ENCODE data around the gene AP1B1.
"Not testable (repeated sequence)": the region's sequence is repeated elsewhere in the genome, so short reads cannot be mapped to it uniquely, and the experiment has no call there.

AP1B1 gene

GRCh38 chr22:29380856-29381255 lies 7.5 kb downstream of the AP1B1 start:
- no peak overlapping the region for H3K4me3 ChIP-seq (ENCODE audit: low read length)
- no peak overlapping the region for H3K27ac ChIP-seq (ENCODE audit: low read length)
- TF ChIP-seq EZH2phosphoT487 (IDR thresholded peaks at IDR 0.05; ENCODE audit: low read depth) (no peak), CTCF (IDR thresholded peaks at IDR 0.05; ENCODE audit: low read depth, low read length) (no peak)
- H3K4me2 ChIP-seq (ENCODE audit: low read length): no peak overlapping the region
- peaks cover 78% of the 10 kb centered on the region for H4K20me1 ChIP-seq (ENCODE audit: insufficient read depth, low read length)
- no peak overlapping the region for H2AFZ ChIP-seq (ENCODE audit: low read depth, low read length)
- no peak overlapping the region for H3K9ac ChIP-seq (ENCODE audit: low read length)
- peaks cover 90% of the 10 kb centered on the region for H3K79me2 ChIP-seq (ENCODE audit: low read length)
- peaks cover 41% of the 10 kb centered on the region for H3K36me3 ChIP-seq (replicated peaks; ENCODE audit: low read depth, low read length)
- no peaks in the 10 kb centered on the region for H3K9me3 ChIP-seq (ENCODE audit: insufficient read depth, low read length)
- H3K27me3 ChIP-seq (ENCODE audit: low read depth, low read length): no peaks in the 10 kb centered on the region
- H3K4me1 ChIP-seq (ENCODE audit: low read length): peaks cover 19% of the 10 kb centered on the region

- Histone ChIP-seq H3K36me3 (replicated peaks; ENCODE audit: low read depth, low read length) (peaks cover 46% of the 10 kb centered on the region), H3K27ac (ENCODE audit: low read length) (no peak overlapping the region), H3K27me3 (ENCODE audit: low read depth, low read length) (no peaks in the 10 kb centered on the region), H3K4me1 (ENCODE audit: low read length) (peaks cover 13% of the 10 kb centered on the region), H3K9ac (ENCODE audit: low read length) (no peak overlapping the region), H2AFZ (ENCODE audit: low read depth, low read length) (no peak overlapping the region), H3K79me2 (ENCODE audit: low read length) (peaks cover 92% of the 10 kb centered on the region), H3K9me3 (ENCODE audit: insufficient read depth, low read length) (no peaks in the 10 kb centered on the region), H4K20me1 (ENCODE audit: insufficient read depth, low read length) (peaks cover 80% of the 10 kb centered on the region), H3K4me2 (ENCODE audit: low read length) (no peak overlapping the region), H3K4me3 (ENCODE audit: low read length) (no peak overlapping the region)
- TF ChIP-seq EZH2phosphoT487 (IDR thresholded peaks at IDR 0.05; ENCODE audit: low read depth) (no peak), CTCF (IDR thresholded peaks at IDR 0.05; ENCODE audit: low read depth, low read length) (no peak)
Measured at GRCh38 chr22:29380032-29380781, 8.2 kb downstream of the AP1B1 start.

- Histone ChIP-seq H3K27me3 (ENCODE audit: low read depth, low read length) (no peaks in the 10 kb centered on the region), H3K4me3 (ENCODE audit: low read length) (no peak overlapping the region), H3K36me3 (replicated peaks; ENCODE audit: low read depth, low read length) (peaks cover 47% of the 10 kb centered on the region), H2AFZ (ENCODE audit: low read depth, low read length) (no peak overlapping the region), H4K20me1 (ENCODE audit: insufficient read depth, low read length) (peaks cover 77% of the 10 kb centered on the region), H3K79me2 (ENCODE audit: low read length) (peaks cover 92% of the 10 kb centered on the region), H3K27ac (ENCODE audit: low read length) (no peak overlapping the region), H3K9ac (ENCODE audit: low read length) (no peak overlapping the region), H3K4me1 (ENCODE audit: low read length) (peaks cover 6% of the 10 kb centered on the region; the same call in 1 of the 2 replicates), H3K4me2 (ENCODE audit: low read length) (no peak overlapping the region), H3K9me3 (ENCODE audit: insufficient read depth, low read length) (no peaks in the 10 kb centered on the region)
- no peak for TF ChIP-seq EZH2phosphoT487 (IDR thresholded peaks at IDR 0.05; ENCODE audit: low read depth)
- TF ChIP-seq CTCF (IDR thresholded peaks at IDR 0.05; ENCODE audit: low read depth, low read length): no peak
Measured at GRCh38 chr22:29379258-29379657, 9.1 kb downstream of the AP1B1 start.

GRCh38 chr22:29377979-29378378 lies 10.4 kb downstream of the AP1B1 start:
- H3K27ac ChIP-seq (ENCODE audit: low read length): no peak overlapping the region
- no peaks in the 10 kb centered on the region for H3K9me3 ChIP-seq (ENCODE audit: insufficient read depth, low read length)
- no peak overlapping the region for H3K4me2 ChIP-seq (ENCODE audit: low read length)
- H3K9ac ChIP-seq (ENCODE audit: low read length): no peak overlapping the region
- peaks cover 69% of the 10 kb centered on the region for H4K20me1 ChIP-seq (ENCODE audit: insufficient read depth, low read length)
- TF ChIP-seq EZH2phosphoT487 (IDR thresholded peaks at IDR 0.05; ENCODE audit: low read depth) (no peak), CTCF (IDR thresholded peaks at IDR 0.05; ENCODE audit: low read depth, low read length) (no peak)
- H2AFZ ChIP-seq (ENCODE audit: low read depth, low read length): no peak overlapping the region
- peaks cover 47% of the 10 kb centered on the region for H3K36me3 ChIP-seq (replicated peaks; ENCODE audit: low read depth, low read length)
- no peak overlapping the region for H3K4me3 ChIP-seq (ENCODE audit: low read length)
- H3K79me2 ChIP-seq (ENCODE audit: low read length): peaks cover 92% of the 10 kb centered on the region
- no peaks in the 10 kb centered on the region for H3K27me3 ChIP-seq (ENCODE audit: low read depth, low read length)
- no peaks in the 10 kb centered on the region for H3K4me1 ChIP-seq (ENCODE audit: low read length)

GRCh38 chr22:29376705-29377104 lies 11.7 kb downstream of the AP1B1 start:
- peaks cover 48% of the 10 kb centered on the region for H3K36me3 ChIP-seq (replicated peaks; ENCODE audit: low read depth, low read length)
- peaks cover 86% of the 10 kb centered on the region for H3K79me2 ChIP-seq (ENCODE audit: low read length)
- not testable (repeated sequence) for H3K9ac ChIP-seq (ENCODE audit: low read length)

More at GRCh38 chr22:29376705-29377104, 11.7 kb downstream of the AP1B1 start:
- not testable (repeated sequence) for H3K27me3 ChIP-seq (ENCODE audit: low read depth, low read length); H3K9me3 ChIP-seq (ENCODE audit: insufficient read depth, low read length); H3K4me2 ChIP-seq (ENCODE audit: low read length); H2AFZ ChIP-seq (ENCODE audit: low read depth, low read length); H3K27ac ChIP-seq (ENCODE audit: low read length); H3K4me1 ChIP-seq (ENCODE audit: low read length); H3K4me3 ChIP-seq (ENCODE audit: low read length)
- H4K20me1 ChIP-seq (ENCODE audit: insufficient read depth, low read length): peaks cover 59% of the 10 kb centered on the region

All from OCI-LY3 (cell line).